GM19025 (cell line): Measurements from ENCODE around the gene CACNG6.

Source experiments
- ATAC-seq: cut with Tn5 transposase; IDR thresholded peaks from one replicate; pipeline ENCODE4 v1.9.1; 2021; ENCODE audit warnings: mild to moderate bottlenecking, low read depth, moderate library complexity; ENCODE audit not compliant: unreplicated experiment

Gene CACNG6

GRCh38 chr19:54040003-54040402 is 48.6 kb downstream of the CACNG6 start:
- ATAC-seq, result no peak

- no peak for ATAC-seq
These were observed 50.7 kb downstream of the CACNG6 start for GRCh38 chr19:54041969-54042606.

GRCh38 chr19:54042989-54043388 is 51.6 kb downstream of the CACNG6 start:
- no peak for ATAC-seq

- ATAC-seq, result no peak
These were observed 54.3 kb downstream of the CACNG6 start for GRCh38 chr19:54045771-54046170.

- ATAC-seq, result no peak
These were observed 56.2 kb downstream of the CACNG6 start for GRCh38 chr19:54047616-54048015.
